AG10803 (cell line): ENCODE measurements around the gene DCST2.

Experiments used
- DNase-seq: peaks from one replicate; pipeline ENCODE4 v3.0.0; 2010; ENCODE audit warnings: low read depth
- H3K4me3 ChIP-seq: 2 replicates; pipeline ENCODE4 v1.5.1; 2011; ENCODE audit warnings: mild to moderate bottlenecking, low read length, control low read depth
- TF ChIP-seq, protein P1 (sequence below): conservative IDR thresholded peaks from 2 replicates; pipeline ENCODE4 v1.5.1; 2011; ENCODE audit warnings: mild to moderate bottlenecking, low read length, control low read depth, inconsistent platforms

The DCST2 gene

DNA sequence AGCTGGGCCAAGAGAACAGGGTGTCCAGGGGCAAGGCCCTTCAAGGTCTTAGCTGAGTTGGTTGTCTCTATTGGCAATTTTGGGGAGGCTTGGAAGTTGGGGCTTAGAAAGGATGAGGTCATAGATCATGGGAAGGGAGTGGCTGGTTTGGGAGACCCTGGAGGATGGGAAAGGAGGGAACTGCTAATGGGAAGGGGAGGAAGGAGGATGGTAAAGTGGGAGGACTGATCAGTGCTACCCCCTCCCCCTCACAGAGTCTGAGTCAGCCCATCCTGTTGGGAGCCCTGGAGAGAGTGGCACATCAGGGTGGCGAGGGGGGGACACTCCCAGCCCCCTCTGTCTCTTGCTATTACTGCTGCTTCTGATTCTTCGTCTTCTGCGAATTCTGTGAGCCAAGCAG lies 35.0 kb upstream of the DCST2 start:
- H3K4me3 ChIP-seq, result no peak overlapping the region
- no peak for DNase-seq
- TF ChIP-seq, protein P1, sequence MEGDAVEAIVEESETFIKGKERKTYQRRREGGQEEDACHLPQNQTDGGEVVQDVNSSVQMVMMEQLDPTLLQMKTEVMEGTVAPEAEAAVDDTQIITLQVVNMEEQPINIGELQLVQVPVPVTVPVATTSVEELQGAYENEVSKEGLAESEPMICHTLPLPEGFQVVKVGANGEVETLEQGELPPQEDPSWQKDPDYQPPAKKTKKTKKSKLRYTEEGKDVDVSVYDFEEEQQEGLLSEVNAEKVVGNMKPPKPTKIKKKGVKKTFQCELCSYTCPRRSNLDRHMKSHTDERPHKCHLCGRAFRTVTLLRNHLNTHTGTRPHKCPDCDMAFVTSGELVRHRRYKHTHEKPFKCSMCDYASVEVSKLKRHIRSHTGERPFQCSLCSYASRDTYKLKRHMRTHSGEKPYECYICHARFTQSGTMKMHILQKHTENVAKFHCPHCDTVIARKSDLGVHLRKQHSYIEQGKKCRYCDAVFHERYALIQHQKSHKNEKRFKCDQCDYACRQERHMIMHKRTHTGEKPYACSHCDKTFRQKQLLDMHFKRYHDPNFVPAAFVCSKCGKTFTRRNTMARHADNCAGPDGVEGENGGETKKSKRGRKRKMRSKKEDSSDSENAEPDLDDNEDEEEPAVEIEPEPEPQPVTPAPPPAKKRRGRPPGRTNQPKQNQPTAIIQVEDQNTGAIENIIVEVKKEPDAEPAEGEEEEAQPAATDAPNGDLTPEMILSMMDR, result no peak

DNA sequence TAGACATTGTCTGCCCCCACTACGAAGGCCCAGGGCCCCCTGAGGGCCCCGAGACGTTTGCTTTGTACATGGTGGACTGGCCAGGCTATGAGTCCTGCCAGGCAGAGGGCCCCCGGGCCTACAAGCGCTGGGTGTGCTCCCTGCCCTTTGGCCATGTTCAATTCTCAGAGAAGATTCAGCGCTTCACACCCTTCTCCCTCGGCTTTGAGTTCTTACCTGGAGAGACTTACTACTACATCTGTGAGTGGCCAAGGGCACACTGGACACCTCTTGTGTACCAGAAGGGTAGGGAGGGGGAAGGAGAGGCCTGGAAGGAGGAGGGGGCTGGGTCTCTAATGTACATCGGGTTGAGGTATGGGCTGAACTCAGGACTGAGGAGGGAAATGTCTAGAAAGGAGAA lies 33.2 kb upstream of the DCST2 start:
- no peak overlapping the region for H3K4me3 ChIP-seq
- TF ChIP-seq, protein P1, result no peak
- DNase-seq, result no peak

DNA sequence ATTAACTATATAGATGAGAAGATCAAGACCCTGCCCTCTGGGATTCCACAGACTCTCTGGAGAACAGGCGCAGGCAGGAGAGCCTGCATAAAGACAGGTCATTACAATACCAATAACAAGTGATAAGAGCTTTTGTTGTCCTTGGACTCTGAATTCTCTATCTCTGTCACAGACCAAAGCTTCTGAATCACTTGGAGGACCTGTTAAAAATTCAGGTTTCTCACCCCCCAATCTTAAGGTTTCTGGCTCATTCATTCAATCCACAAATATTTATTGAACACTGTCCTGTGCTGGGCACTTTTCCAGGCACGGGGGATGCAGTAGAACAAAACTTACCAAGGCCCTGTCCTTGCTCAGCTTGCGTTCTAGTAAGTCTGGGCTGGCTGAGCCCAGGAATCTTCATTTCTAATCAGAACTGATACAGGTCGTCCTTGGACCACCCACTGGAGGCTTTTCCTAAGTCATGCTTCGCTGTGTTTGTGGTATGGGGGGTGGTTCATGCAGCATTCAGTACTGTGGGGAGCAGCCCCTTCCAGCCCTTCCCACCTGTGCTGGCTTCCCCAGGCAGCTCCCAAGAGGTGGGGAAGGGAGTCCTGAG lies 31.4 kb upstream of the DCST2 start:
- TF ChIP-seq, protein P1, result no peak
- H3K4me3 ChIP-seq, result no peak overlapping the region
- no peak for DNase-seq

DNA sequence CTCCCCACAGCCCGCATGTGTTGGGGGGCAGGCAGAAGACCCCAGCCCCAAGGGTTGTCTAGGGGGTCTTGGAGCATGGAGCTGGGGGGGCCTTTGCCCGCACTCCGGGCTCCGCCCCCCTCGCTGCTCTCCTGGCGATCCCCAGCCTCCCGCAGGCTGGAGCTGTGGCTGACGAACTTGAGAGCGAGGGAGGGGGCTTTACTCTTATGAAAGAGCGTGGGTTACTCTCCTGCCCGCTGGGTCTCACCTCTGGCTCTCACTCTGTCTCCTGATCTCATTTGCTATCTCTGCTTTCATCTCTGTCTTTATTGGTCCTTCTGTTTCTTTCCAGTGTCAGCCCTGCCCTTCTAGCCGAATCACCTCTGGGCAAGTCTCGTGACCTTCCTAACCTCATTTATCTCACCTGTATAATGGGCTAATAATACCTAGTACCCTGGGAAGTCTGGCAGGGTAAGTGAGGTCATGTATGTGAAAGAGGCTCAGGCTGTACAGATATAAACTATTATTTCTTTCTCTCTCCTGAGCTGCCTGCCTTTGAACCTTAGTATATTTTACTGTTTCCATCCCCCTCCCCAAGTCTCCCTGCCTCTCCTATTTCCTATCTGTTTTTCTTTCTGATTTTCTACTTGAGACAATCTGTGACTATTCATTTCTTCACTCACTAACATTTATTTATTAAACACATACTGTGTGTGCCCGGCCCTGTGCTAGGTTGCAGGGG lies 30.7 kb upstream of the DCST2 start:
- TF ChIP-seq, protein P1, result no peak
- no peak for DNase-seq
- peak overlapping the region; percentile 92 for H3K4me3 ChIP-seq

DNA sequence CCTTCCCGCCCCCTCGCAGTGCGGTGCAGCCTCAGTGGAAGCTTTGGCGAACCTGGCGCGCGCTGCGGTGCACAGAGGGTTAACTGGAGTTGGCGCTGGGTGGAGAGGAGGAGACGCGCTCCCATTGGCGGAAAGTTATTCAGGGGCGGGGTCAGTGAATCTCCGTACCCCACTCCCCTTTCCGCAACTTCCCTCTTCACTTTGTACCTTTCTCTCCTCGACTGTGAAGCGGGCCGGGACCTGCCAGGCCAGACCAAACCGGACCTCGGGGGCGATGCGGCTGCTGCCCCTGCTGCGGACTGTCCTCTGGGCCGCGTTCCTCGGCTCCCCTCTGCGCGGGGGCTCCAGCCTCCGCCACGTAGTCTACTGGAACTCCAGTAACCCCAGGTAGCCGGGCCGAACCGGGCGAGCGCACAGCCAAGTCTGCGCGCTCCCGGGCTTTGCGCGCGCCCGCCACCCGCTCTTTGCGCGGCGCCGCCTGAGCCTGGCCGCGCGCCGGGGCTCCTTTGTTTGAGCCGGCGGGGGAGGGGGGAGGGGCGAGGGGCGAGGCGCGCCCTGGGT lies 30.0 kb upstream of the DCST2 start, which contains the start of gene EFNA4:
EFNA4 (plus strand) TSS at position 191 of the 561 bp plus-strand sequence; CDS start at position 275, 84 bp downstream.
- peak within 1 kb of the TSS; percentile 92 for H3K4me3 ChIP-seq
- TF ChIP-seq, protein P1, result no peak
- DNase-seq, result peak; percentile 64

DNA sequence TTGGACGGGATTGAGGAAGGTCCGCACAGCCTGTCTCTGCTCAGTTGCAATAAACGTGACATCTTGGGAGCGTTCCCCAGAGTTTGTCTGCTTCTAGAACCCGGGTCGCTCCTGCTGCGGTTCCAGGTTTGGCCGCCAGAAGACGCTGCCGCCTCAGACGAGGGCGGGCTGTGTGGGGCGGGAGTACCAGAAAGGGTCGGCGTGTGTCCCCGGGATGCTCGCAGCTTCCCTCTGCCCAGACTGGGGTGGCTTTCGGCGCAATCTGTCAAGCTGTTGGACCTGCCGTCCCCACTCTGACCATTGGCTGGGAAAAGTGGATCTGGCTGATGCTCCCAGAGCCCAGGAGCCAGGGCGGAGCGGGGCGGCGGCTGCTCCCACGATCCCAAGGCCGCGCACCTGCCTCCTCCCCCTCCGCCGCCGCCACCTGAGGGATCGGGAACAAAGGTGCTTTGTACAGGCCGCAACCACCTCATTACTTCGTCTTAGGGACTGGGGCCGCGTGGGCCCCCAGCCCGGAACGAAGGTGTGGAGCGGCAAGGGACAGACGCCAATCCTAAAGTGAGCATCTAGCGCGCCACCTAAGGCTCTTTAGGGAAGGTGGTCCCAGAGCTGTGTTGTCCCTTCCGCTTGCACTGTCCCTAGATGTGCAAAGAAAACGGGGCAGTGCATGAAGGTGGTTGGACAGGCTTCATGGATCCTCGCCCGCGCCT lies 29.3 kb upstream of the DCST2 start:
- H3K4me3 ChIP-seq, result peak overlapping the region; percentile 92
- TF ChIP-seq, protein P1, result peak; percentile 59
- no peak for DNase-seq
